Left ventricle myocardium inferior (tissue), 1 donor: ENCODE results near the gene PCDHGA4. TPM values are rescaled to one million over a fixed set of nuclear protein-coding genes. Genes with fewer than 3 reads are reported as not detected.

ENCODE experiments used
- DNase-seq: peaks from one replicate; pipeline ENCODE4 v3.0.0-alpha.2; 2020
- H3K27ac ChIP-seq: fragments of 200-600 bp; replicated peaks from 2 replicates; pipeline ENCODE4 v1.8.0; 2021
- H3K27me3 ChIP-seq: fragments of 200-600 bp; 2 replicates; pipeline ENCODE4 v1.8.0; 2021; ENCODE audit warnings: low read depth
- H3K36me3 ChIP-seq: fragments of 200-600 bp; 2 replicates; pipeline ENCODE4 v1.8.0; 2021
- H3K4me1 ChIP-seq: fragments of 200-600 bp; 2 replicates; pipeline ENCODE4 v1.8.0; 2021
- H3K4me3 ChIP-seq: fragments of 200-600 bp; 2 replicates; pipeline ENCODE4 v1.8.0; 2021; ENCODE audit warnings: mild to moderate bottlenecking, moderate library complexity
- H3K9me3 ChIP-seq: fragments of 200-600 bp; replicated peaks from 2 replicates; pipeline ENCODE4 v1.8.0; 2021
- CTCF ChIP-seq: fragments of 200-600 bp; IDR thresholded peaks from 2 replicates; pipeline ENCODE4 v1.8.0; 2021; ENCODE audit warnings: antibody characterized with exemption, mild to moderate bottlenecking, borderline replicate concordance
- intact Hi-C: fragments of 100-400 bp; cut with micrococcal nuclease; formaldehyde crosslinking; loops from one replicate; pipeline ENCODE4 v1.11.0; 2022
- total RNA-seq: library from RNA; stranded (reverse); fragmentation: NEBNext Ultra II Directional; extraction: Animal tissue kit (Norgen Biotek cat#: 25700); gene quantifications from one replicate; pipeline ENCODE4 v1.2.1, GENCODE V29; 2021
- donor health status: DM: no; HTN: yes; CAD: no; lungs with severe emphysema.

PCDHGA4 gene
- total RNA-seq, 1 donor from 2014 or later, result 7.3 TPM

- Histone ChIP-seq H3K27ac (no peak overlapping the region), H3K4me1 (peaks cover 43% of the 10 kb centered on the region), H3K36me3 (peaks cover 30% of the 10 kb centered on the region), H3K9me3 (peaks cover 98% of the 10 kb centered on the region), H3K27me3 (no peaks in the 10 kb centered on the region), H3K4me3 (no peak overlapping the region)
- intact Hi-C loops, result no loop called here
- TF ChIP-seq CTCF, result no peak
- no peak for DNase-seq
Measured at GRCh38 chr5:141366016-141366896, 11.4 kb downstream of the PCDHGA4 start.

DNA sequence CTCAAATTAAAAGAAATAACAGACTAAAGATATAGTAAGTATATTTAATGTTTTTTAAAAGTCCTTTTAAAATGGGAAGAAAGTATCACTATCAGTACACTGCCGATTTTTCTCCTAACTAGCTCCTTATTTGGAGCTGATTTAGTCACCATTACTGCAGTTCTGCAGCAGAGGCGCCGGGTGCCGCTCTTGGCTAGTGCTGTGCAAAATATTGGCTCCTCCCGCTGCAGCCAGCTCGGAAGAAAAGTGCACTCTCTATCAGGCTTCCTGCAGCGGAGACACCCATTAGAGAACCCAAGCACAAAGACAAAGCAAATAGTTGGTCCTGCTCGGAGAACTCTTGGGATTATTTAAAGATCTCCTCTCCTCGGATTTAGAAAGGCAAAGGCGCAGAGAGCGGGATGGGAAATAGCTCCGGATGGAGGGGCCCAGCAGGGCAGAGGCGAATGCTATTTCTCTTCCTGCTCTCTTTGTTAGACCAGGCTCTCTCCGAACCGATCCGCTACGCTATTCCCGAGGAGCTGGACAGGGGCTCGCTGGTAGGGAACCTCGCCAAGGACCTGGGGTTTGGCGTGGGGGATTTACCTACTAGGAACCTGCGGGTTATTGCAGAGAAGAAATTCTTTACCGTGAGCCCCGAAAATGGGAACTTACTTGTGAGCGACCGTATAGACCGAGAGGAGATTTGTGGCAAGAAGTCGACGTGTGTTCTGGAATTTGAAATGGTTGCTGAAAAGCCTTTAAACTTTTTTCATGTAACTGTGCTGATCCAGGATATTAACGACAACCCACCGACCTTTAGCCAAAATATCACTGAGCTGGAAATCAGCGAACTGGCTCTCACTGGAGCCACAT is 15.4 kb downstream of the PCDHGA4 start, which contains the start of gene PCDHGB3:
TSS of gene PCDHGB3 (plus strand) at position 249 of the 855 bp plus-strand sequence. CDS start at position 402, 153 bp downstream.
- H3K27me3 ChIP-seq, result no peaks in the 10 kb centered on the region
- H3K9me3 ChIP-seq, result peaks cover 99% of the 10 kb centered on the region
- intact Hi-C loops, result no loop called here
- H3K4me3 ChIP-seq, result peak within 1 kb of the TSS; percentile 57
- peak within 1 kb of the TSS; percentile 66 for H3K27ac ChIP-seq
- peaks cover 39% of the 10 kb centered on the region for H3K36me3 ChIP-seq
- TF ChIP-seq CTCF, result peak; percentile 64
- H3K4me1 ChIP-seq, result peaks cover 59% of the 10 kb centered on the region
- peak; percentile 56 for DNase-seq

GRCh38 chr5:141371572-141372475 is 17.0 kb downstream of the PCDHGA4 start:
- Histone ChIP-seq H3K36me3 (peaks cover 32% of the 10 kb centered on the region), H3K9me3 (peaks cover 97% of the 10 kb centered on the region), H3K27ac (no peak overlapping the region), H3K4me3 (peak overlapping the region; percentile 9), H3K27me3 (no peaks in the 10 kb centered on the region), H3K4me1 (peaks cover 59% of the 10 kb centered on the region)
- DNase-seq, result no peak
- intact Hi-C loops, result no loop called here
- no peak for TF ChIP-seq CTCF

DNA sequence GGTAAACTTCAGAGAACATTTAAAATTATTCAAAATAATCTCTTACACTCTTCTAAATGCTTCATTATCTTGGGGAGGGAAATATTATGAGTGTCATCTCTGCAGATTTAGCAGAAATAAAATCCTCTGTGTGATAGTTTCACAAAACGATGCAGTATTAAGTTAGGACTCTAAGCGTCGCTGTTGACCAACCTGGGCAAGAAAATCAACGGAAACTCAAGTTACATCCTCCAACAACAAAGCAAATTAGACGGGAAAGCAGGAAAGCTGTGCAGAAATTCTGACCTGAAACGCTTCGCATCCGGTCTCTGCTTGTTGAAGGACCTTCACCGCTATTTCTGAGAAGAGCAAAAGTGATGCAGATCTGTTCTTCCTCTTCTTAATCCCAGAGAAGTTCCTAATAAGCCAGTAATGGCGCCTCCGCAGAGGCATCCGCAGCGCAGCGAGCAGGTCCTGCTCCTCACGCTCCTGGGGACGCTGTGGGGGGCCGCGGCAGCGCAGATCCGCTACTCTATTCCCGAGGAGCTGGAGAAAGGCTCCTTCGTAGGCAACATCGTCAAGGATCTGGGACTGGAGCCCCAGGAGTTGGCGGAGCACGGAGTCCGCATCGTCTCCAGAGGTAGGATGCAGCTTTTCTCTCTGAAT is 19.0 kb downstream of the PCDHGA4 start, which contains the start of gene PCDHGA6:
TSS of gene PCDHGA6 (plus strand) at position 219 of the 645 bp plus-strand sequence. CDS start at position 412, 193 bp downstream.
- Histone ChIP-seq H3K36me3 (peaks cover 43% of the 10 kb centered on the region), H3K27me3 (no peaks in the 10 kb centered on the region), H3K9me3 (peaks cover 98% of the 10 kb centered on the region), H3K4me3 (peak within 1 kb of the TSS; percentile 52), H3K4me1 (peaks cover 57% of the 10 kb centered on the region), H3K27ac (no peak within 1 kb of the TSS)
- peak; percentile 62 for TF ChIP-seq CTCF
- no peak for DNase-seq
- intact Hi-C loops, result no loop called here
